WERI-Rb-1 (cell line): ENCODE data around the gene CCDC57.

Source experiments
- DNase-seq: peaks from one replicate; pipeline ENCODE4 v3.0.0-alpha.2; 2020
- H3K27ac ChIP-seq: fragments of 250-450 bp; sonication (Bioruptor Pico); 2 replicates; pipeline ENCODE4 v1.5.1; 2020; ENCODE audit warnings: mild to moderate bottlenecking, moderate library complexity
- H3K27me3 ChIP-seq: fragments of 250-450 bp; sonication (Bioruptor Pico); 2 replicates; pipeline ENCODE4 v1.5.1; 2021; ENCODE audit warnings: mild to moderate bottlenecking, low read depth, moderate library complexity; ENCODE audit not compliant: insufficient read depth, severe bottlenecking
- H3K36me3 ChIP-seq: fragments of 250-450 bp; sonication (Bioruptor Pico); 2 replicates; pipeline ENCODE4 v1.5.1; 2020; ENCODE audit warnings: mild to moderate bottlenecking, moderate library complexity
- H3K4me3 ChIP-seq: 2 replicates; pipeline ENCODE4 v1.5.1; 2011; ENCODE audit warnings: low read depth, mild to moderate bottlenecking, control low read depth, low read length
- H3K9me3 ChIP-seq: fragments of 250-450 bp; sonication (Bioruptor Pico); 2 replicates; pipeline ENCODE4 v1.5.1; 2021; ENCODE audit warnings: mild to moderate bottlenecking, moderate library complexity; ENCODE audit not compliant: severe bottlenecking
- TF ChIP-seq, protein P1 (sequence below): IDR thresholded peaks from 2 replicates; pipeline ENCODE4 v1.5.1; 2011; ENCODE audit warnings: low read depth, mild to moderate bottlenecking, control low read depth, inconsistent platforms, low read length

CCDC57 gene

DNA sequence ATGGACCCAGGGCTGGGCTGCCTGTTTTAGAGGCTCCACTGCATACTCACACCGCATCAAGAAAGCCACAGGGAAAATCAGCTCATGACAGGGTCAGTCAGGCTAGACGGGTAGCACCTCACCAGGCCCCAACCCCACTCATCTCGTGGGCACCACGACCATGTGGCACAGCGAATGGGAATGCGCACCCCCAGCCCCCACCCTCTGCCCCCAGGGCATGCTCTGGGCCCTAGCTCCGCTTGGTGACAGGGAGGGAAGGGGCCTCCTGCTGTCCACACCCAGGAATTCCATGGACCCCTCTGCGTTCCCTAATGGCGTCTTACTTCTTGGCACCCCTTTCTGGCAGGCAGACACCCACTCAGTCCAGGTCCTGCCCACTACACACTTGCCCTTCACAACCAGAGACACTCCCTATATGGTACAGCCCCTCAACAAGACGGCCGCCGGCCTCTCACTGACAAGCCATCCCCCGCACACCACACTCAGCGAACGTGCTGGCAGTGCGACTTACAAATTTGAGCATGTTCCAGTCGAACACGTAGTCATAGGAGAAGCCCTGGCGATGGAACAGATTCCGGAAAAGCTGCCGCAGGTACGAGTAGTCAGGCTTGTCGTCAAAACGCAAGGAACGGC, 38.3 kb upstream of the CCDC57 start:
- TF ChIP-seq, protein P1, sequence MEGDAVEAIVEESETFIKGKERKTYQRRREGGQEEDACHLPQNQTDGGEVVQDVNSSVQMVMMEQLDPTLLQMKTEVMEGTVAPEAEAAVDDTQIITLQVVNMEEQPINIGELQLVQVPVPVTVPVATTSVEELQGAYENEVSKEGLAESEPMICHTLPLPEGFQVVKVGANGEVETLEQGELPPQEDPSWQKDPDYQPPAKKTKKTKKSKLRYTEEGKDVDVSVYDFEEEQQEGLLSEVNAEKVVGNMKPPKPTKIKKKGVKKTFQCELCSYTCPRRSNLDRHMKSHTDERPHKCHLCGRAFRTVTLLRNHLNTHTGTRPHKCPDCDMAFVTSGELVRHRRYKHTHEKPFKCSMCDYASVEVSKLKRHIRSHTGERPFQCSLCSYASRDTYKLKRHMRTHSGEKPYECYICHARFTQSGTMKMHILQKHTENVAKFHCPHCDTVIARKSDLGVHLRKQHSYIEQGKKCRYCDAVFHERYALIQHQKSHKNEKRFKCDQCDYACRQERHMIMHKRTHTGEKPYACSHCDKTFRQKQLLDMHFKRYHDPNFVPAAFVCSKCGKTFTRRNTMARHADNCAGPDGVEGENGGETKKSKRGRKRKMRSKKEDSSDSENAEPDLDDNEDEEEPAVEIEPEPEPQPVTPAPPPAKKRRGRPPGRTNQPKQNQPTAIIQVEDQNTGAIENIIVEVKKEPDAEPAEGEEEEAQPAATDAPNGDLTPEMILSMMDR = no peak
- H3K9me3 ChIP-seq = peaks cover 3% of the 10 kb centered on the region
- H3K27me3 ChIP-seq = no peaks in the 10 kb centered on the region
- no peak overlapping the region for H3K4me3 ChIP-seq
- H3K36me3 ChIP-seq = peaks cover 85% of the 10 kb centered on the region
- DNase-seq = no peak
- no peak overlapping the region for H3K27ac ChIP-seq

DNA sequence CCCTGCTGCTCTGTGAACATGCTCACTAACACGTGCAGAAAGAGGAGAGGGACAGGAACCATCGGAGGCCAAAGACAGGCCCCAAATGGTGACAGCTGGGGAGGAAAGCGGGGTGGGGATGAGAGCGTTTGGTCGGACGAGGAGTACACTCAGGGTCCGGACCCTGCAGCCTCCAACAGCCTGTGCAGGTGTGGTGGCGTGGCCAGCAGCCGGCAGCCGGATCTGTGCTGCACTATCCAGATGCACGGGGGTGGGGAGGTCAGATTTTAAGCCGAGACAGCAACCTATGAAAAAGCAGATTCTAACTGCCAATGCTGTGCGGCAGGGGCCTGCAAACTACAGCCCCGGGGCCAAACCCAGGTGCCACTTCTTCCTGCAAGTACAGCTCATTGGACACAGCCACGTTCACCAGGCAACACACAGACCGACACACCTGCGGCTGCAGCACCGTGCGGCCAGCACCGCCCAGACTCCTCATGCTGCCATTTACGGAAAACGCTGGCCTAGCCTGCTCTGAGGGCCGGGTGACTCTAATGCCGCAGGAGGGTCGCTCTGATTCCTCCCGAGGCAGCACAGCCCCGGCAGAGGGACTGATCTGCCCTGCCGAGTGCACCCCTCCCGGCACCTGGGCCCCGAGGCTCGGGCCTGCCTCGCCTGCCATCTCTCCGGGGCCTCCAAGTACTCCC, 37.4 kb upstream of the CCDC57 start:
- no peaks in the 10 kb centered on the region for H3K27me3 ChIP-seq
- no peak overlapping the region for H3K4me3 ChIP-seq
- H3K36me3 ChIP-seq = peaks cover 85% of the 10 kb centered on the region
- no peaks in the 10 kb centered on the region for H3K9me3 ChIP-seq
- no peak for DNase-seq
- TF ChIP-seq, protein P1 = no peak
- no peak overlapping the region for H3K27ac ChIP-seq

DNA sequence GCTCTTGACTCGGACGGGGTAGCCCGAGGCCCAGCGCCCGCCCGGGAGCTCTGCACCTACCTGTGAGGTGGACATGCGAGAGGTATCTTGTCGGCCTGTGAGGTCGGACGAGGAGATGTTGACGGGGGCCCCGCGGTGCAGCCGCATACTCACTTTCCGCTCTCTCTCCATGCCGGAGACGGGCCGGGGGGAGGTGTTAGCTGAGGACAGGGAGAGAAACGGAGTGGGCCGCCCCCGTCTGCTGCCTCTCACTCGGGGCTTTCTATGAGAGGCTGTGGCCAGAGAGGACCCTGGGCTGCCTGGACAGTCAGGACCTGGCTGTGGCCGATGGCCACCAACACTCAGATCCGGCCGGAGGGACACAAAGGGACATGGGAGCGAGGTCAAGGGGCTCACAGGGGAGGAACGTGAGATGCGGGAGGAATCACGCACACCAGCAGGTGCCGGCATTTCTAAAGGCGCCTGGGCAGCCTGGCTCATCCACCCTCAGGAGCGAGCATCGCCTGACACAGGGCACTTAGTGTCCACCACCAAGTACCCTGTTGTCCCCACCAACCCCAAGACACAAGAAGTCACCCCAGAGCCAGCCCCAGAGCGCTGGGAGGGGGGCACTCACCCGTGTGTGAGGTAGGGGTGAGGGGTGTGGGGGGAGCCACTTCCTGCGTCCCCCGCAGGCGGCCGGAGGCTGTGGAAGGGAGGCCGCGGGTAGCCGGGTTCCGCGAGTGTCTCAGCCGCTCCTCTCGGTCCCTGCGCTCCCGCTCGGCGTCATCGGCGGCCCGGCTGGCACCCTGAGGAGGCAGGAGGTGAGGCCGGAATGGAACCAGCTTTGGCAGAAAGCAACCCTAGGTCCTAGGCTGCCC, 36.4 kb upstream of the CCDC57 start:
- Histone ChIP-seq H3K27me3 (no peaks in the 10 kb centered on the region), H3K9me3 (no peaks in the 10 kb centered on the region), H3K36me3 (peaks cover 95% of the 10 kb centered on the region)

DNA sequence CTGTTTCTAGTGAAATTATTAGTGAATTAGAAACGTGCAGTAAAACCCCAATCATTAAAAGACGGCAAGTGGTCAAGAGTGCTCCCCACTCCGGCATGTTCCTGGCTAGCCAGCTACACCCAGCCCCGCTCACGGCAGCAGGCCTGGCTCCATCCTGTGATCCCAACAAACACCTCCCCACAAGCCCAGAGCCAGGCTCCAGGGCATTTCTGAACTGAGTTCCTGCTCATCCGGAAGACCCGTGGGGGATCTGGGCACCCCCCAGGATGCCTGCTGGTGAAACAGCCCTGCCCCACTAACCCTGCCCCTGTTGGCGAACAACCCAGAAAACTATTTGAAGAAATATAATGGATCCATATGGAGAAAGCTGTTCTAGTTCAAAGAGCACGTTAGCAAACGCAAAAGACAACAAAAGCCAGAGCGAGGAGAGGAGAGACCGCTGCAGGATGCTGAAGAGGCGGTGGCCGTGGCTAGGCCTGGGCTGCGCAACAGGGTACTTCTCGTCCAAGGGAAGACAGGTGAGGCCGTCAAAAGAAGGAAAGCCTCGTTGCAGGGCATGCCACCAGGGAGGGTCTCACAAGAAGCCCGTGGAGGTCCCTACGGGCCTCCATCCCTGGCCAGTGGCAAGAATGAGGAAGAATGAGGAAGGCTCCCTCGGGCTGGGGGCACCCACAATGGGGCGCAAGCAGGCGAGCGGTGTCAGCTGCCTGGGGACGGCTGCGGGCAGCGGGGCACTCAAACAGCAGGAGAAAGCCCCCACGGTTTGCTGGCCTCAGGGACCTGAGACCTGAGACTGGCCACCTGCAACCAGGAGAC, 35.4 kb upstream of the CCDC57 start:
- Histone ChIP-seq H3K27me3 (no peaks in the 10 kb centered on the region), H3K4me3 (no peak overlapping the region), H3K27ac (no peak overlapping the region), H3K9me3 (no peaks in the 10 kb centered on the region), H3K36me3 (peaks cover 100% of the 10 kb centered on the region)
- TF ChIP-seq, protein P1 = no peak
- DNase-seq = no peak

More for the DNA sequence above, 36.4 kb upstream of the CCDC57 start:
- Histone ChIP-seq H3K4me3 (no peak overlapping the region), H3K27ac (no peak overlapping the region)
- TF ChIP-seq, protein P1 = no peak
- no peak for DNase-seq

DNA sequence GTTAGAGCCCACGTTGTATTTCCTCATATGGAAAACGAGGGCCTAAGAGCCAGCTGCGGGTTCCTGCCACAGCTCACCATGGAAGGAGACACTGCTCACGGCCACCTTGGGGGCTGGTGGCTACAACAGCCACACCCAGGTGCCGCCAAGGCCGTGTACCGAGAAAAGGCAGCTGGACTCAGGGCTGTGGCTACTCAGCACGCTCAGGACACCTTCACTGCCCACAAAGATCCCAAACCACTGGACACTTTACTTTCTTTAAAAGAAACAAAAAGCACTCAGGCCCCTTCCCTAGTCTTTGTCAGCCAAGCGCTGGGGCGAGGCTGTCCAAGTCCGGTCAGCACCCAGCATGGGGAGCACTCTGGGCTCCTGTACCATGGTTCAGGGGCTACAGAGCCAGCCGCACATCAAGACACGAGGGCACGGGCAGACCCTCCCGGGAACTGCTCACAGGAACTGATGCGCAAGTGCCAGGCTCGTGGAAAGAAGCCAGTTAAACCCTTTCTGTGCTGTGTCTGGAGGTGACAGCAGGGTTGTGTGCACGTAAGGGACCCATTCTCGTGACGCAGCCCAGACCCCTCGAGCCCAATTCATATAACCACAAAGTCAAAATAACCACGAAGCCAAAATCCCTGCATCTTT, 34.7 kb upstream of the CCDC57 start:
- Histone ChIP-seq H3K27me3 (no peaks in the 10 kb centered on the region), H3K9me3 (no peaks in the 10 kb centered on the region), H3K4me3 (no peak overlapping the region), H3K27ac (no peak overlapping the region; the same call in 1 of the 2 replicates), H3K36me3 (peaks cover 100% of the 10 kb centered on the region)
- DNase-seq = no peak
- TF ChIP-seq, protein P1 = no peak
